ENCODE results near the gene BCS1L.
A peak's percentile ranks its signal among the peaks of the same experiment; 100 is the strongest.

BCS1L gene

DNA sequence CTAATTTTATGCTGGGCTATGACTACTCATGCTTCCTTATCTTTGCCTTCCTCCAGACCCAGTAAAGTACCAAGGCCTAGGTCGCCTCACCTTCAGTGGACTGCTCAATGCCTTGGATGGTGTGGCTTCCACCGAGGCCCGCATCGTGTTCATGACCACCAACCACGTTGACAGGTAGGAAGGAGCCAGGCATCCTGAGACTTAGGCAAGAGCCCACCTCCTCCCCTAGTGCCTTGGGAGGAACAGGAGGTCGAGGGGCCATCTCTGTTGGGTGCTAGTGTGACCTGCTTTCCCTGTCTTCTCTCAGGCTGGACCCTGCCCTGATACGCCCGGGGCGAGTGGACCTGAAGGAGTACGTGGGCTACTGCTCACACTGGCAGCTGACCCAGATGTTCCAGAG lies 3.3 kb downstream of the BCS1L start:
- DNase-seq = no peak

DNA sequence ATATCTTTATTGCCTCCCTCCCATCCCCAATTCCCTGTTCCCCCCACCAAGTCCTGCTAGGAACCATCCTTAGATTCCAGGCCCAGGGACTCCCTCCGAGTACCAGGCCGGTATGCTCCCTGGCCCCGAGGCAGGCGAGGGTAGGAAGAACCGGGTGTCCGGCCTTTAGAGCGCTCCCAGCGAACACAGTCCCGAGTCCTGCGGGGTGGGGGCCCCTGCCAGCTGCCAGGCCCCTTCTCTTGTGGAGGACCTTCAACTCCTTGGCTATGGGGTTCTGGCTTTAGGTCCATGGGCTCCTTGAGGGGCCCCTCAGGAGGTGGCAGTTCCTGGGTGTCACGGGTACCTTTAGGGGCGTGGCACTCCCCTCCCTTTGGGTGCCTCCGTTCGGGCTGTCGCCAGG lies 4.4 kb downstream of the BCS1L start:
- DNase-seq = no peak

DNA sequence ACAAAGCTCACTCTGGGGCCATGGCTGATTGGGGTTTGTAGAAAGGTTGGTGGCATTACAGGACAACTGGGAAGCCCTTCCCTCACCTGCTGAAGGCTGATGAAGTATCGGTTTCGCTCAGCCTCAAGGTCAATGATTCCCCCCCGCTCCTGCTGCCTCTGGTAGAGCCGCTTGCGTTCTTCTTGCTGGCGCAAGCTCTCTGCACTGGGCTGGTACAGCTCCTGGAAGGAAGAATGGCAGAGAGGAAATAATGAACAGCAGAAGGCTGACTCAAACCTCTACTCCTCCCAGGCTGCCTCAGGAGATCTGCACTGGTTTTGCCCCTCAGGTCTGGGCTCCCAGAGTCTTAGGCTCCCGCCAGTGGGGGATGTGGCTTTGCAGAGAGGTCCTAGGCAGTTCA lies 5.2 kb downstream of the BCS1L start:
- DNase-seq = no peak

DNA sequence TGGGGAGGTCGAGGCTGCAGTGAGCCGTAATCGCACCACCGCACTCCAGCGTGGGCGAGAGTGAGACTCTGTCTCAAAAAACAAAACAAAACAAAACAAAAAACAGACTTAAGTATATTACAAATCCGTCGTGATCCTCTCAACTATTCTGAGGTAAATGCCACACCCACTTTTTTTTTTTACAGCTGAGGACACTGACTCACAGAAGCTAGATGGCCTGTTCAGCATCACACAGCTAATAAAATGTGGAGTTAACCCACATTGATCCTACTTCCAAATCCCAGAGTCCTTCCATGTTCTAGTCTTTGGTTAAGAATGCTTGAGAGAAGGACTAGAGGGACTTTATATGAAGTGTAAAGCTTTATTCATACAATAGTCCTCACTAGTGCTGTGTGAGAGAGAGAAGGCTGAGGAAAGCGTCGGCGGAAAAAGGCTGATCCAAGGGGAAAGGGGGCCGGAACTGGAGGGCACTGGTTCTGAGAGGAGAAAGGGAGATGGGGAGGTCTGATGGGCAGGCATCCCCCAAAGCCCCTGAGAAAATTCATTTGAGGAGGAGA lies 11.7 kb downstream of the BCS1L start:
- DNase-seq = no peak

DNA sequence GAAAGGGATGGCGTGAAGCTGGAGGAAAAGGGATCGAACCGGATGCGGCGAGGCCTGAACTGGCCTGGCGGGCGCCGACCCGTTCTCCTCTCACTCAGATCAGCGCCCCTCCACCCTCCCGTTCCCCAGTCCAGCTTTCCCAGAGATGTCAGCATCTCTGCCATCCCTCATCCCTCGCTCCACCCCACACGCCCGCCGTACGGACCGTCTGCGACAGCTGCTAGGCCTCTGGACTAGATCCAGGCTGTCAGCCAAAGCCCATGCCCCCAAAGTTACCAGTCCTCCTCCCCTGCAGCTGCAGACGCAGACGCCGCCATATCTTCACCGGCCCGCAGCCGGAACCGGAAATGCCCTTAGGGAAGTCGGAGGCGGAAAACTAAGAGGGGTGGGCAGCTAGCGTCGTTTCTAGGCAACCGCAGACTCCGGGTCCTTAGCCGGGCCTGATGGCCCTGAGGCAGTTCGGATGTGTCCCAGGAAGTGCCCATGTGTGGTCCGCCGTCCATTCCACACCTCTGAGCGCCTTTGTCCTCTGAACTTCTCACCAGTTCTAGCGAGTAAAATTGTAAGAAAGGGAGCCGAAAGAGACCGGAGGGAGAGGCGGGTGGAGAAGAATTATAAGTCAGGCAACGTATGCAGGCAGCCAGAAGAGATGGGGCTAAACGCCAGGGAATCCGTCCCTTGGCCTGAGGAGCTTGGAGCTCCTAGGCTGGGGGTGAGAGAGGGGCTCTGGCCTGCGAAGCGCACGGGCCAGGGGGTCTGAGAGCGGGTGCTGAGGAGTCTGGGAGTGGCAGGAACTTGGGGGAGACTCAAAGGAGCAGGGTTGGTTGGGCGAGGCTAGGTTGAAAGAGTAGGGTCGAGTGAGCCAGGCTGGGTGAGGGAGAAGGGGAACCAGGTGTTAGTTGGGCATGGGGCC lies 12.4 kb downstream of the BCS1L start, which contains the start of the genes RNF25 and STK36:
Gene RNF25, minus strand, starts transcription at position 349 of the 913 bp plus-strand sequence. Its CDS starts 32 bp downstream, at position 317.
Gene STK36, plus strand, starts transcription at position 433 of the 913 bp plus-strand sequence. CDS start 744 bp downstream, outside the sequence.
- DNase-seq = peak; percentile 91

DNA sequence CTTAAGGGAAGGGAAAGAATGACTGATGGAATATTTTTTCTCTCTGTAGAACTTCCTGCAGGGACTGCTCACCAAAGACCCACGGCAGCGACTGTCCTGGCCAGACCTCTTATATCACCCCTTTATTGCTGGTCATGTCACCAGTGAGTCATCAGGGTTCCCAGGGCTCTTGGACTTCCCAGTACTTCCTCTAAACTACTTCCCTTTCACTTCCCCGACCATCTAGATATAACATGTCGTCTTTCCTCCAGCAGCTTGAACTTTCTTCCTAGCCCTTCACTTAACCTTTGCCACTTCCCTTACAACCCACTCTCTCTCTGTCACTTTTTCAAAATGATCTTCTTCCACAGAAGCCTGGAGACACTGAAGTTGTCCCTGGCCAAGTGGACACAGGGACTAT lies 19.6 kb downstream of the BCS1L start:
- no peak for DNase-seq

DNA sequence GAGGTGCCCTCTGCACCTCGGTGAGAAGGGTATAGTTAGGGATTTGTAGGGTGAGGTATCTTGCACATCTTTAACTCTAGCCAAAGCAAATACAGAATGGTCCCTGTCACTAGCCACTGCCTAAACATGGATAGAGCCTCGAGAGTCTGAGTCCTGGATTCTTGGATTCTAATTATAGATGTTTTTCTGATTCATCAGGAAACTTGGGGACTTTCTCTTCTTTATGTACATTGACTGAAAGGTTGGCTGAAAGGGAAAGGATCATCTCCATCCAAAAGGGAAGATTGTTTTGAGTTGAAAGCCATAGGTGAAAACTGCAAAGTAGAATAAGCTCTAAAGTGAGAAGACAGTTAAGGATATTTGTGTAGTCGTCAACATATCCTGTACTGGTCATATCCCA lies 20.6 kb downstream of the BCS1L start:
- no peak for DNase-seq

DNA sequence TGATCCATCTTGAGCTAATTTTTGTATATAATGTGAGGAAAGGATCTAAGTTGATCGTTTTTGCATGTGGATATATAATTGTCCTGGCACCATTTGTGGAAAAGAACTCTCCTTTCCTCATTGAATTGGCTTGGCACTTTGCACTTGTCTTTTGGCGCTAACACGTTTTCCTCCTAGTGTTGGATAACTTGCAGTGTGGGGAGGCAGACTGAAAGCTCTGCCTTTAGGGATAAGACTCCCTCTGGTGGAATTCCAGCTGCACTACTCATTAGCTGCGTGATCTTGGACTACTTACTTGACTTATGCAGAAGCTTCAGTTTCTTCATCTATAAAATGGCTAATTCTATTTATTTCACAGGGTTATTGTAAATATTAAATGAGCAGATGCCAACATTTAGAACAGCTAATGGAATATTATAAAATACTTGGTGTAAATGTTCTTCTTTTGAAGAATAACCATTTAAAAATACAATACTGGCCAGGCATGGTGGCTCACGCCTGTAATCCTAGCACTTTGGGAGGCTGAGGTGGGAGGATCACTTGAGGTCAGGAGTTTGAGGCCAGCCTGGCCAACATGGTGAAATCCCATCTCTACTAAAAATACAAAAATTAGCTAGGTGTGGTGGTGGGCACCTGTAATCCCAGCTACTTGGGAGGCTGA lies 28.0 kb downstream of the BCS1L start:
- peak; percentile 28 for DNase-seq

DNA sequence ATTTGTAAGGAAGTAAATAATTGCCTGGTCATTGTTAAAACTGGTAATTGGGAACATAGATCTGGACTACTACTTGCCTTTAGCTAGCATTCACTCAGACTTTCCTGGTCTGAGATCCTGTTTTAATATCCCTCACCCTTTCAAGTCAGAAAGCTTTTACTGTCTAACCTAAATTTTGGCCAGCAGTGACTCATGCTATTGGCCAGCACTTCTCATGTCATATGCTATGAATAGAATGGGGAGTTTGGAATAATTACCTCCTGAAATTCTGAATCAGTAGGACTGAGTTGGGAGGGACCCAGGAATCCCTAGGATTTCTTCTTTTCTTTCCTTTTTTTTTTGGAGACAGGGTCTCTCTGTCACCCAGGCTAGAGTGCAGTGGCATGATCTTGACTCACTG lies 31.8 kb downstream of the BCS1L start:
- DNase-seq = no peak

DNA sequence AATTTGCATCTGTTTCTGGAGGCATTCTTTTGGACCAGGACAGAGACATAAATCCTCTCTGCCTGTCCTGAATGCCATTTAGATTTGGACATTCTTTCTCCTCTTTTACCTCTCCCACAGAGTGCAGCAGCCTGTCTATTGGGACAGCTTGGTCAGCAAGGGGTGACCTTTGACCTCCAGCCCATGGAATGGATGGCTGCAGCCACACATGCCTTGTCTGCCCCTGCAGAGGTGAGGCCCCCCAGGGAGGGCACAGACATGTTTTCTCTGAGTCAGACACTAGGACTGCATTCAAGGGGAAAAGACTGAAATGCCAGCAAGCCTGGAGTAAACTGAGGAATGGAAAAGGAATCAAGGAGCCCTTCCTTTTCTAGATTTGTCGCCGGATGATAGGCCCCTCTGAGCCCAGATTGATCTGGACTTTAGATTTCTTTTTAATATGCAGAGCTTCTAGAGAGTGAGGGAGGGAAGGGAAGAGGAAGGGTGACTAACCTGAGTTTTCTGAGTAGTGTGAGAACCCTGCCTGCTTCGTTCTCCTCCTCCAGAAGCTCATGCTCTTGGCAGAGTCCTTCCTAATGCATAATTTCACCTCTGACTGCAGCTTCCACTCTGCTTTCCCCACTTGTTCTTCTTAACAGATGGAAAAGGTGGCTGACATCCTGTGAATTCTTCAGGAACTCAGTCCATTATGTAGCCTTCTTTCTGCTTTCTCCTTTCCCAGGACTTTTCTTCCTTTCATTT lies 35.1 kb downstream of the BCS1L start:
- no peak for DNase-seq

DNA sequence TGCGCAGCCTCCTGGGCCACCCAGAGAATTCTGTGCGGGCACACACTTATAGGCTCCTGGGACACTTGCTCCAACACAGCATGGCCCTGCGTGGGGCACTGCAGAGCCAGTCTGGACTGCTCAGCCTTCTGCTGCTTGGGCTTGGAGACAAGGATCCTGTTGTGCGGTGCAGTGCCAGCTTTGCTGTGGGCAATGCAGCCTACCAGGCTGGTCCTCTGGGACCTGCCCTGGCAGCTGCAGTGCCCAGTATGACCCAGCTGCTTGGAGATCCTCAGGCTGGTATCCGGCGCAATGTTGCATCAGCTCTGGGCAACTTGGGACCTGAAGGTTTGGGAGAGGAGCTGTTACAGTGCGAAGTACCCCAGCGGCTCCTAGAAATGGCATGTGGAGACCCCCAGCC lies 39.4 kb downstream of the BCS1L start:
- no peak for DNase-seq

DNA sequence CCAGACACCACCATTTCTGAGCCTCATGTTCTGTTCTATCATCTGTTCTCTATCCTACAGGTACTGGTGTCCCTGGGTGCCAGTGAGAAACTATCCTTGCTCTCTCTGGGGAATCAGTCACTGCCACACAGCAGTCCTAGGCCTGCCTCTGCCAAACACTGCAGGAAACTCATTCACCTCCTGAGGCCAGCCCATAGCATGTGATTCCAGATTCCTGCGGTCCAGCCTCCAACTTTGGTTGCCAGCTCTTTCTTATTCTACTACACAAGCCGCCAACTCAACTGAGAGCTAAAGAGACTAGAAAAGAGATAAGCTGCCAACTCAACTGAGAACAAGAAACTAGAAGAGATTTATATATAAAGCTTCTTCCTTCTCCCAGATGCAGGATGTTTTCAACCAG lies 42.3 kb downstream of the BCS1L start:
- DNase-seq = no peak

DNA sequence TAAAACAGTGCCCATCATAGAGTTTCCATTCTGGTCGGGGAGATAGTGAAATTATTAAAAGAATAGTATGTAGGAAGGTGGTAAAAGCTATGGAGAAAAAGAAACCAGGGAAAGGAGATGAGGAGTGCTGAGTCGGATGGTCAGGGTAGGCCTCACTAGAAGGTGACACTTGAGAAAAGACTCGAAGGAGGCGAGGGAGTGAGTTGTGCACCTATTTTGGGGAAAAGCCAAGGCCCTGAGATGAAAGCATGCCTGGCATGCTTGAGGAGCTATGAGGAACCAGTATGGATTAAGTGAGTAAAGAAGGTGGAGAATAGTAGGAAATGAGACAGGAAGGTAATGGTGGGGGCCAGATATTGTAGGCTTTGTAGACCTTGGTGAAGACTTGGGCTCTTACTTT lies 43.9 kb downstream of the BCS1L start:
- DNase-seq = no peak

DNA sequence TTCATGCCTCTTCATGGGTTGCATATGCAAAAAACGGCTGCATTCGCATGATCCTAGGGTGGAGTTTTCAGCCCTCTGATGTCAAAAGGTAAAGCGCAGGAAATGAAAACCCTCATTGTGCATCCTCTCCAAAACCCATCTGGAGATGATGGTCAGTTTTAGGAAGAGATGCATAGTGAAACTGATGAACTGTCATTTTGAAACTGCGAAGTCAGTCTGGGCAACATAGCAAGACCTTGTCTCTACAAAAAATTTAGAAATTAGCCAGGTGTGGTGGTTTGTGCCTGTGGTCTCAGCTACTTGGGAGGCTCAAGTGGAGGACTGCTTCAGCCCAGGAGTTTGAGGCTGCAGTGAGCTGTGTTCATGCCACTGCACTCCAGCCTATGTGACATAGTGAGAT lies 48.6 kb downstream of the BCS1L start:
- DNase-seq = no peak

DNA sequence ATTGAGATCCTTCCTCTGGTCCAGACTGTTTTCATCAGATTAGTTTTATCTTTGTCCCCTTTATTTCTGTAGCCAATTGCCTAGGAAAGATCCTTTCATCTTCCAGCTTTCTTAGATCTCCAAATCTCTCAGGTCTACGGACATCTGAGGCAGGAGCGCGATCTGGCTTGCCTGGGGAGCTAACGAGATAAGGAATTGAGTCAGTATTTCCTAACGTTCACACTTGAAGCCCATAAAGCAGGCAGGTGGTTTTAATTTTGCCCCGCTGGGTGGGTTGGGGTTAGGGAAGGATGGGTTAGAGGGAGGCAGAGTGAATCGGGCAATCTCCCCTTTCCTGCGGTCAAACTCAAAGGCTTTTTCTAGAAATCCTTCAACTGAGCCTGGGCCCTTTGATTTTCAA lies 50.4 kb downstream of the BCS1L start:
- no peak for DNase-seq

DNA sequence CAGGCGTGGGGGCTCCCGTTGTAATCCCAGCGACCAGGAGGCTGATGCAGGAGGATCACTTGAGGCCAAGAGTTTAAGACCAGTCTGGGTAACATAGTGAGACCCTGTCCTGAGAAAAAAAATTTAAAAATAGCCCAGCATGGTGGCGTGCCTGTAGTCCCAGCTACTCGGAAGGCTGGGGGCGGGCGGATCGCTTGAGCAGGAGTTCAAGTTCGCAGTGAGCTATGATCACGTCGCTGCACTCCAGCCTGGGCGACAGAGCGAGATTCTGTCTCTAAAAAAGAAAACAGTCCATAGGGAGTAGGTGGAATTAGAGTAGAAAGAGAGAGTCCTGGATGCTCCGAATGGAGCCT lies 50.8 kb downstream of the BCS1L start:
- DNase-seq = no peak

DNA sequence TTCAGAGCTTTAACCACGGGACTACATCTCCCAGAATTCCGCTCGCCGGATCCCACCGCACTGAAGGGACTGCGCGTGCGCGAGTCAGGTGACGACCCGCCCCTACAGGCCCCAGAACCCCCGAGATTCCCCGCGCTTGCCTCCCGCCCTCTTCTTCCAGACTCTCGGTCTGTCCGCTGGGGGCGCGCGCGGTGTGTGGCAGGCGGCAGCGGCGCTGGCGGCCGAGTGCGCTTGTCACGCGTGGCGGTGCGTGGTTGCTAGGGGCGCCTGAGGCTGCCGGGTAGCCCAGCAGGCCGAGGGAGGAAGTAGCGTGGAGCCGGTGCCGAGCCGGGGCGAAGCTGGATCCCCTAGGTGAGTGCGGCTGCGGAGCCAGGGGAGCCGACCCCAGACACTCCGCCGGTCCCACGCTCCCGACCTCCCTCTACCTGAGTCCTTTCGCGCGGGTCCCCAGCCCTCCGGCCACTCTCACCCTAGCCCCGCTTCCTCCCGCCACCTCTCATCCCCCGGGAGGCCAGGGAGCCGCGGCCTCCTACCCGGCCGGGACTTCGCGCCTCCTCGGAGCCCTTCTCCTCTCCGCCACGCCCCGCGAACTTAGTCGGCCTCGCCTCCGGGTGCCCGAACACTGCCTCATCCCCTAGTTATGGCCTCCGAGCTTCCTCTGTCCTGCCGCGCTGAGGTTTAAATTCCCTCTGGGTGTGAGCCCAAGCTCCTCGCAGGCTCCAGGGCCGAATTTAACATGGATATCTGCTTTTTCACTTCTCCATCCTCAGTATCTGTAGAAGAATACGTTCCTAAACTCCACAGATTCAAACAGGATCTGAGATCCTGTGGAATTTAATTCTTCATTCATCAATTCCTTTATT lies 51.4 kb downstream of the BCS1L start, which contains the start of gene TTLL4:
Gene TTLL4, plus strand, starts transcription at position 149 of the 863 bp plus-strand sequence. CDS start 26,842 bp downstream, outside the sequence.
- peak; percentile 96 for DNase-seq

DNA sequence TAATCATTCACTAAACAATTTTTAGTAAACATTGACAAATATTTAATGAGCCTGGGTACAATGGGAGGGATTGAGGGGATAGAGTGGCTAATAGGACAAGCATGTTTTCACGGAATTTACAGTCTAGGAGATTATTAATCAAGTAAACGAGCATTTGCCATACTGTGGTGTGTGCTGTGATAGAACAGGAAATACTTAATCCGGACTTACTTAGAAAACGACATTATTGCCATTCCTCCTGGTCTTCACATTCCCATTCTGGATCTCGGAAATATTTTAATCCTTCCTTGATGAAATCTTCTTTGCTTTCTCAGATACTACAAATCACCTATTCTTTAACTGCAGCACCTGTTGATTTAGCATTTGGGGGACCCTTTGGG lies 52.1 kb downstream of the BCS1L start:
- no peak for DNase-seq
